ENCODE measurements around the gene SLC17A5.
A peak's percentile ranks its signal among the peaks of the same experiment; 100 is the strongest.

The SLC17A5 gene

GRCh38 chr6:73653571-73654424 is at the start of gene SLC17A5:
TSS of gene SLC17A5 (minus strand) at chr6:73653992. CDS start at chr6:73653886, 106 bp downstream.
- Histone ChIP-seq H3K36me3 (no peaks in the 10 kb centered on the region; the same call in 1 of the 2 replicates), H3K9me3 (ENCODE audit: severe bottlenecking) (no peaks in the 10 kb centered on the region), H3K27me3 (ENCODE audit: insufficient read depth, low read depth, severe bottlenecking) (no peaks in the 10 kb centered on the region), H3K4me3 (ENCODE audit: low read depth, low read length) (peak within 1 kb of the TSS; percentile 81), H3K27ac (peak within 1 kb of the TSS; percentile 88)
- DNase-seq: peak; percentile 94
- no peak for TF ChIP-seq CTCF (IDR thresholded peaks at IDR 0.05; ENCODE audit: low read depth, low read length)

- H3K9me3 ChIP-seq (ENCODE audit: severe bottlenecking): no peaks in the 10 kb centered on the region
- TF ChIP-seq CTCF (IDR thresholded peaks at IDR 0.05; ENCODE audit: low read depth, low read length): no peak
- H3K27me3 ChIP-seq (ENCODE audit: insufficient read depth, low read depth, severe bottlenecking): no peaks in the 10 kb centered on the region
- H3K27ac ChIP-seq: no peak overlapping the region
- H3K36me3 ChIP-seq: no peaks in the 10 kb centered on the region
- no peak overlapping the region for H3K4me3 ChIP-seq (ENCODE audit: low read depth, low read length)
- DNase-seq: no peak
Observed at GRCh38 chr6:73703466-73703865, 49.7 kb upstream of the SLC17A5 start.

GRCh38 chr6:73702444-73702843 is 48.7 kb upstream of the SLC17A5 start:
- TF ChIP-seq CTCF (IDR thresholded peaks at IDR 0.05; ENCODE audit: low read depth, low read length): no peak
- Histone ChIP-seq H3K9me3 (ENCODE audit: severe bottlenecking) (no peaks in the 10 kb centered on the region), H3K27me3 (ENCODE audit: insufficient read depth, low read depth, severe bottlenecking) (no peaks in the 10 kb centered on the region), H3K4me3 (ENCODE audit: low read depth, low read length) (no peak overlapping the region), H3K36me3 (no peaks in the 10 kb centered on the region), H3K27ac (no peak overlapping the region)
- no peak for DNase-seq

- no peaks in the 10 kb centered on the region for H3K36me3 ChIP-seq
- H3K9me3 ChIP-seq (ENCODE audit: severe bottlenecking): no peaks in the 10 kb centered on the region
- DNase-seq: no peak
- H3K4me3 ChIP-seq (ENCODE audit: low read depth, low read length): no peak overlapping the region
- TF ChIP-seq CTCF (IDR thresholded peaks at IDR 0.05; ENCODE audit: low read depth, low read length): no peak
- H3K27me3 ChIP-seq (ENCODE audit: insufficient read depth, low read depth, severe bottlenecking): no peaks in the 10 kb centered on the region
- H3K27ac ChIP-seq: no peak overlapping the region
Observed at GRCh38 chr6:73699676-73700459, 46.1 kb upstream of the SLC17A5 start.

GRCh38 chr6:73696966-73697655 is 43.3 kb upstream of the SLC17A5 start:
- TF ChIP-seq CTCF (IDR thresholded peaks at IDR 0.05; ENCODE audit: low read depth, low read length): no peak
- DNase-seq: no peak
- Histone ChIP-seq H3K9me3 (ENCODE audit: severe bottlenecking) (no peaks in the 10 kb centered on the region), H3K4me3 (ENCODE audit: low read depth, low read length) (no peak overlapping the region), H3K27me3 (ENCODE audit: insufficient read depth, low read depth, severe bottlenecking) (no peaks in the 10 kb centered on the region), H3K27ac (no peak overlapping the region), H3K36me3 (no peaks in the 10 kb centered on the region)

Measured in WERI-Rb-1 (cell line).